Tibial artery (tissue), 4 donors: ENCODE results near the gene BMPER.
A peak's percentile ranks its signal among the peaks of the same experiment; 100 is the strongest.

Experiments used
- DNase-seq, 2 donors: peaks; one replicate each; pipeline ENCODE4 v3.0.0-alpha.2; 2019
- H3K27ac ChIP-seq, 2 donors: fragments of 200-600 bp; sonication (generic) in 1 of 2; 1 replicate in 1 of 2; 2 replicates in 1 of 2; pipeline ENCODE4 v1.5.1; 2018 to 2019; ENCODE audit warnings: mild to moderate bottlenecking in 1 of 2
- H3K27me3 ChIP-seq, 2 donors: fragments of 200-600 bp; sonication (generic) in 1 of 2; one replicate each; pipeline versions ENCODE4 v1.5.1 to v1.6.0; 2016 to 2019
- H3K36me3 ChIP-seq, 3 donors: fragments of 200-600 bp; sonication (generic) in 2 of 3; one replicate each; pipeline ENCODE4 v1.5.1; 2016 to 2019; ENCODE audit warnings: mild to moderate bottlenecking in 2 of 3
- H3K4me1 ChIP-seq, 4 donors: fragments of 200-600 bp; sonication (generic) in 2 of 4; 1 replicate in 3 of 4; 2 replicates in 1 of 4; pipeline ENCODE4 v1.5.1; 2016 to 2019
- H3K4me3 ChIP-seq, 2 donors: fragments of 200-600 bp; sonication (generic) in 1 of 2; 1 replicate in 1 of 2; 2 replicates in 1 of 2; pipeline ENCODE4 v1.5.1; 2018 to 2019; ENCODE audit warnings: mild to moderate bottlenecking in 2 of 2
- H3K9me3 ChIP-seq, 3 donors: fragments of 200-600 bp; sonication (generic) in 1 of 3; one replicate each; pipeline ENCODE4 v1.5.1; 2016 to 2019
- CTCF ChIP-seq, 2 experiments: fragments of 200-600 bp in 1 of 2; fragments of 450-650 bp in 1 of 2; IDR thresholded peaks; one replicate each; pipeline ENCODE4 v1.5.1; 2017 to 2019; ENCODE audit warnings: antibody characterized with exemption in 2 of 2, mild to moderate bottlenecking in 1 of 2, moderate library complexity in 1 of 2
- intact Hi-C: fragments of 100-400 bp; cut with DNase I; formaldehyde crosslinking; loops from one replicate; pipeline ENCODE4 v1.15.0; 2023; ENCODE audit warnings: low total_unique reads

Gene BMPER

DNA sequence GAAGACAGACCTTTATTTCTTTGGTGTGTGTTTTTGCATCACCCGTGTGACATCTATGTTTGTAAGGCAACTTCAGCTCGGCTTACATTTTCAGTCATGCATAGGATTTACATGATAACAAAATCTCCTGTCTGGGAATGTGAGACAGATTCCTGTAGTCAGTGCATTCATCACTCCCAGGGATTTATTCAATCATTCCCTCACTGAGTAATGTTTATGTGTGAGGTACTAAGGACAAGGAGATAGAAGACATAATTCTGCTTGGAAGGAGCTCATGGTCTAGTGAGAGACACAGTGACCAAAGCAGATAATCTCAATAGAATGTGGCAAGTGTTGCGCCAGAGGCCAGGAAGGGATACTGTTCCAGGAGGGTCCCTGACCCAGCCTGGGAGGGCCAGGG is 35.2 kb upstream of the BMPER start:
- no peak for DNase-seq
- peaks cover 11 to 16% (median 14%) of the 10 kb centered on the region in 4 donors for H3K4me1 ChIP-seq
- intact Hi-C loops, result no loop called here
- no peaks in the 10 kb centered on the region for H3K36me3 ChIP-seq
- no peaks in the 10 kb centered on the region for H3K27me3 ChIP-seq
- no peak for TF ChIP-seq CTCF (IDR thresholded peaks at IDR 0.05)
- H3K27ac ChIP-seq, result no peak overlapping the region
- no peaks in the 10 kb centered on the region for H3K9me3 ChIP-seq
- no peak overlapping the region for H3K4me3 ChIP-seq

DNA sequence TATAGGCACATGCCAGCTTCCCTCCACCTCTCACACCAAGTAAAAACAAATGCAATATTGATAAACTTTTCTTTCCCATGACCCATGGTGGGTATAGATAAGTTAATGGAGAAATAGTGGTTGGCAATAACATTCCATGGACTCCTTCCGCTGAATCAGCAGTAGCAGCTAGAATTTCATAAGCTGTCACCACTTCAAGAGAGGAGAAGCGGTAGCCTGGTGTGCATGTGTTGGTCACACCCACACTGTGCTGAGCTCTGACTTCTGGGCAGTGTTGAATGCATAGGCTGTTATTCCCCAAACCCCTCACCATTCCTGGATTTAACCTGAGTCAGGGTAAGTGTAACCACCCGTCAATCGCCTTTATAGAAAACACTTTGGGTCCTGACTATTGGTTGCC is 32.5 kb upstream of the BMPER start:
- H3K4me3 ChIP-seq, result no peak overlapping the region
- intact Hi-C loops, result no loop called here
- H3K36me3 ChIP-seq, result no peaks in the 10 kb centered on the region
- H3K9me3 ChIP-seq, result no peaks in the 10 kb centered on the region
- H3K4me1 ChIP-seq, result peaks cover 11 to 40% (median 26%) of the 10 kb centered on the region in 4 donors
- H3K27ac ChIP-seq, result no peak overlapping the region
- TF ChIP-seq CTCF (IDR thresholded peaks at IDR 0.05), result no peak
- DNase-seq, result no peak
- no peaks in the 10 kb centered on the region for H3K27me3 ChIP-seq

DNA sequence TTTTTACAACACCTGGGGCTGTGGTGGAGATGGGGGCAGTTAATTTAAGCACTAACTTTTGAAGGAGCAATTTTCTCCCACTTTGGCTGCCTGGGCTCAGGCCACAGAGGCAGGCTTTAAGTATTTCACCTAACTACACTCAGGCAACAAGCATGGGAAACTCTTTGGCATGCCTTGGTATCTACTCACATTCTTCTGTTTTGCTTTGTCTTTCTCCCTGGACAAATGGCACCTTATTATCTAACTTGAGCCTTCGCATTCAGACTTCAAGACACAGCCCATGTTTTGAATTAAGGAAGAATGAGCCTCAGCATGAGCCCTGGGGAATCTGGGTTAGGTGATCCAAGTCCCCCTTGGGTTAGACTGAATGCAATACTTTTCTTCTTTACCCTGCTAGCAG is 31.8 kb upstream of the BMPER start:
- intact Hi-C loops, result no loop called here
- H3K27me3 ChIP-seq, result no peaks in the 10 kb centered on the region
- H3K4me3 ChIP-seq, result no peak overlapping the region
- H3K27ac ChIP-seq, result no peak overlapping the region
- peaks cover 11 to 40% (median 26%) of the 10 kb centered on the region in 4 donors for H3K4me1 ChIP-seq
- H3K36me3 ChIP-seq, result no peaks in the 10 kb centered on the region
- TF ChIP-seq CTCF (IDR thresholded peaks at IDR 0.05), result no peak
- H3K9me3 ChIP-seq, result no peaks in the 10 kb centered on the region
- no peak for DNase-seq

DNA sequence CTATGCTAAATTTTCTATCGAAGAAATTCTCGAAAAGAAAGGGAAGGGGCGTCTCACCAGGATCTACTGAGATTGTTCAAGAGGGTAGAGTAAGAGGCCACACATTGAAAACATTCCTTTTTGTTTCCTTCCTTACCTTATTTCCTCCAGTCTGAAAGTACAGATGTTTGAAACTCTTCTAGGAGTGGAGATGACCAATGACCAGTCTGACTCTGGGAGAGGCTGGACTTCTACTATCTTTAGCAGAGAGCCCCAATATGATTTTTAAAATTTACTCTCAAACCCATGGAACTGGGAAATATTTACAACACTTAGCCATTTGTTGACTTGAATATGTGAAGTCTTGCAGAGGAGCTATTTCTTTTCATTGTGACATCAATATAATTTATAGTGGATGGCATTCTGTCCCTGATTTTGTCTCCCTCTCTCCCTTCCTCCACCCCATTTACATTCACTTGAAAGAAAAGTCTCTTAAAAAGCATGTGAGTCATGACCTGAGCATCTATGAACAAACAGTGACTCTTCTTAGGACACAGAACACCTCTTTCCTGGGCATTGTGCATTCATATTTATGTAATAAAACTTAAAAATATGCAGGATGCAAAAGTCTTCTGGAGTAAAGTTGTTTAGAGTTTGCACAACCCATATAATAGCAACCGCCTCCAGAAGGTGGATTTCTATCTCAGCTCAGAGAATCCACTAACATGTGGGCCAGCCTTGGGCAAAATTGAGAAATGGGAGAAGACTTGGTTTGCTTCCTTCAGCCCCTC is 31.2 kb upstream of the BMPER start:
- peak overlapping the region; percentile 69 to 75 for H3K27ac ChIP-seq
- H3K36me3 ChIP-seq, result no peaks in the 10 kb centered on the region
- intact Hi-C loops, result no loop called here
- peaks cover 11 to 40% (median 26%) of the 10 kb centered on the region in 4 donors for H3K4me1 ChIP-seq
- DNase-seq, result no peak
- H3K27me3 ChIP-seq, result no peaks in the 10 kb centered on the region
- no peak for TF ChIP-seq CTCF (IDR thresholded peaks at IDR 0.05)
- no peaks in the 10 kb centered on the region for H3K9me3 ChIP-seq
- no peak overlapping the region for H3K4me3 ChIP-seq

DNA sequence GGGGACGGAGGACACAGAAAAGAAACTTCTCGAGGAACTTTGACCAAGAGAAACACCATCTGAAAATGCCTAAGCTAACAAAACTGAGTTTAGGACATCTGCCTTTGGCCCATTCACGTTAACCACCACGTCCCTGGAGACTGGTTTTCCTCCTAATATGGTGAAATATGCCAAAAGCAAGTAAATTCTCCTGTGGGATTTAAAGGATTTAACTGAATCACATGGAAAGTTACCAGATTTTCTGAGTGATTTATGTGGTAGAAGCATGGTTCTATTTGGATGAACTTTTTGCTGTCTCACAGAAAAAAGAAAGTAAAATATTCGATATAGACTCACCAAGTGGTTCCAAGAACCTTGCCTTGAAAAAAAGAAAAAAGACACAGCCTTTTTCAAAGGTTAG is 30.4 kb upstream of the BMPER start:
- Histone ChIP-seq H3K4me1 (peaks cover 11 to 40% (median 26%) of the 10 kb centered on the region in 4 donors), H3K4me3 (peak overlapping the region in 1 of 2 donors; percentile 7), H3K36me3 (no peaks in the 10 kb centered on the region), H3K27ac (peak overlapping the region; percentile 69 to 75), H3K27me3 (no peaks in the 10 kb centered on the region), H3K9me3 (no peaks in the 10 kb centered on the region)
- intact Hi-C loops, result no loop called here
- DNase-seq, result peak; percentile 63 to 81
- TF ChIP-seq CTCF (IDR thresholded peaks at IDR 0.05), result no peak
